ENCODE measurements around the gene CXCL14.

Gene CXCL14

GRCh38 chr5:135596157-135596763, 17.5 kb upstream of the CXCL14 start:
- no peak for DNase-seq (ENCODE audit: low read depth in 2 of 2)

GRCh38 chr5:135594416-135594960, 15.7 kb upstream of the CXCL14 start:
- DNase-seq (ENCODE audit: low read depth in 2 of 2): no peak

GRCh38 chr5:135593886-135594285, 15.1 kb upstream of the CXCL14 start:
- DNase-seq (ENCODE audit: low read depth in 2 of 2): no peak

- no peak for DNase-seq (ENCODE audit: low read depth in 2 of 2)
Observed at GRCh38 chr5:135593141-135593540, 14.3 kb upstream of the CXCL14 start.

- DNase-seq (ENCODE audit: low read depth in 2 of 2): no peak
Observed at GRCh38 chr5:135592312-135593045, 13.7 kb upstream of the CXCL14 start.

- no peak for DNase-seq (ENCODE audit: low read depth in 2 of 2)
Observed at GRCh38 chr5:135591277-135591676, 12.5 kb upstream of the CXCL14 start.

- no peak for DNase-seq (ENCODE audit: low read depth in 2 of 2)
Observed at GRCh38 chr5:135589152-135589551, 10.4 kb upstream of the CXCL14 start.

GRCh38 chr5:135587721-135588663, 9.2 kb upstream of the CXCL14 start:
- no peak for DNase-seq (ENCODE audit: low read depth in 2 of 2)

- no peak for DNase-seq (ENCODE audit: low read depth in 2 of 2)
Observed at GRCh38 chr5:135584918-135585317, 6.1 kb upstream of the CXCL14 start.

GRCh38 chr5:135584276-135584675, 5.5 kb upstream of the CXCL14 start:
- DNase-seq (ENCODE audit: low read depth in 2 of 2): no peak

- no peak for DNase-seq (ENCODE audit: low read depth in 2 of 2)
Observed at GRCh38 chr5:135582099-135582781, 3.4 kb upstream of the CXCL14 start.

GRCh38 chr5:135578305-135578684, 496 bp downstream of the CXCL14 start:
- DNase-seq (ENCODE audit: low read depth in 2 of 2): no peak

- DNase-seq (ENCODE audit: low read depth in 2 of 2): no peak
Observed at GRCh38 chr5:135577421-135577820, 1.4 kb downstream of the CXCL14 start.

GRCh38 chr5:135576075-135576599, 2.7 kb downstream of the CXCL14 start:
- no peak for DNase-seq (ENCODE audit: low read depth in 2 of 2)

GRCh38 chr5:135574493-135574892, 4.3 kb downstream of the CXCL14 start:
- no peak for DNase-seq (ENCODE audit: low read depth in 2 of 2)

GRCh38 chr5:135571902-135572301, 6.9 kb downstream of the CXCL14 start:
- no peak for DNase-seq (ENCODE audit: low read depth in 2 of 2)

- no peak for DNase-seq (ENCODE audit: low read depth in 2 of 2)
Observed at GRCh38 chr5:135571066-135571609, 7.7 kb downstream of the CXCL14 start.

- no peak for DNase-seq (ENCODE audit: low read depth in 2 of 2)
Observed at GRCh38 chr5:135570453-135570764, 8.4 kb downstream of the CXCL14 start.

GRCh38 chr5:135569755-135570452, 8.9 kb downstream of the CXCL14 start:
- DNase-seq (ENCODE audit: low read depth in 2 of 2): no peak

- DNase-seq (ENCODE audit: low read depth in 2 of 2): no peak
Observed at GRCh38 chr5:135568923-135569360, 9.8 kb downstream of the CXCL14 start.

GRCh38 chr5:135568246-135568645, 10.5 kb downstream of the CXCL14 start:
- DNase-seq (ENCODE audit: low read depth in 2 of 2): no peak

All from stimulated activated CD8-positive, alpha-beta memory T cell treated with anti-CD3 and anti-CD28 coated beads, Interleukin-2, amount 100 ng/mL, for 1 hour (primary cell).